Measurements from ENCODE around the gene ASCL2. TPM values are rescaled to one million over a fixed set of nuclear protein-coding genes. Genes with fewer than 3 reads are reported as not detected.

ASCL2 gene
- total RNA-seq, 2 donors from 2014 or later, result 0.18 TPM; not detected in 1

DNA sequence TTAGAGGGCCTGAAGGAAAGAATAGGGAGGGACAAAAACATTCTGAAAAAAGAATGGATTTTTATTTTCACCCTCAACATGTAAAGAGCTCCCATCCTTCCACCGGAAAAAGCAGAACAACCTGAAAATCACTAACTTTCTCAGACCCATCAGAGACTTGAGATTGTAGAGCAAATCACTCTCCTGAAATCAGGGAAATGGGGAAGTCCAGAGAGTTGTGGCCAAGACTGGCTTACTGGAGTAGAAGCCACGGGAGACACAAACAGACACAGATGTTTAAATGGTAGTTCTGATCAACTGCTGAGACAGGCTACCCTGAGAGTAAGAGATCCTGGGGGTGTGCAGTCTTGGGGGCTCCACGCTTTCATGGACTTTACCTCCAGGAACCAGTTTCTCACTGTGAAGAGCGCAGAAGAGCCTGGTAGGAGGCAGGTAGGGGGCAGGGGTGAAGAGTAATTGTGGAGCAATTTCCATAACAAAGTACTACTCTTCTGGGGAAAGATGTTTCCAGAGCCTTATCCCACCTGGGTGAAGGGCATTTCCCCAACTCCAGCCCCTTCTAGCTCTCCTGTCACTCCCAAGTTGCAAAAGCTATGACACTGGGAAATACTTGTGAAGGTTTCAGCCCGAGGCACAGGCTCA lies 47.1 kb downstream of the ASCL2 start:
- Mint-ChIP-seq H3K4me3 (no peak overlapping the region), H3K4me1 (no peaks in the 10 kb centered on the region), H3K27me3 (peaks cover 12% of the 10 kb centered on the region), H3K27ac (no peak overlapping the region), H3K36me3 (ENCODE audit: low read depth) (no peaks in the 10 kb centered on the region)
- H3K9me3 ChIP-seq (ENCODE audit: control insufficient read depth, low read length, poor library complexity, severe bottlenecking), result no peaks in the 10 kb centered on the region
- ATAC-seq, result no peak
- no peak for DNase-seq

DNA sequence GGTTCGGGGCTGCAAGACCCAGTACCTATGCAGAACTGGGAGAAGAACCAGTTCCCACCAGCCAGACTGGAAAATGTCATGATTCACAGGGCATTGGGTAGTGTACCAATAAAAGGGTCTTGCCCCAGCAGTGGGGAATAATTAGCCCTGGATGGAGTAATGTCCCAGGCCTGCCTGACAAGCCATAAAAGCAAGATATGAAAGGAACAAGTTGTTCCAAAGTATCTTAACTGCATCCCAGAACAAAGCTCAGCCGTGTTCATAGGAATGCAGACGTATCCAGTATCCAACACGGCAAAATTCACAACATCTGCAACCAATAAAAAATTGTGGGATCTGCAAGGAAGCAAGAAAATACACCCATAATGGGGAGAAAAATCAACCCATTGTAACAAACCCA lies 47.9 kb downstream of the ASCL2 start:
- H3K27me3 Mint-ChIP-seq, result peaks cover 12% of the 10 kb centered on the region
- no peak for ATAC-seq
- H3K4me1 Mint-ChIP-seq, result peaks cover 4% of the 10 kb centered on the region
- H3K36me3 Mint-ChIP-seq (ENCODE audit: low read depth), result no peaks in the 10 kb centered on the region
- no peak for DNase-seq
- H3K9me3 ChIP-seq (ENCODE audit: control insufficient read depth, low read length, poor library complexity, severe bottlenecking), result no peaks in the 10 kb centered on the region
- no peak overlapping the region for H3K27ac Mint-ChIP-seq
- H3K4me3 Mint-ChIP-seq, result no peak overlapping the region

DNA sequence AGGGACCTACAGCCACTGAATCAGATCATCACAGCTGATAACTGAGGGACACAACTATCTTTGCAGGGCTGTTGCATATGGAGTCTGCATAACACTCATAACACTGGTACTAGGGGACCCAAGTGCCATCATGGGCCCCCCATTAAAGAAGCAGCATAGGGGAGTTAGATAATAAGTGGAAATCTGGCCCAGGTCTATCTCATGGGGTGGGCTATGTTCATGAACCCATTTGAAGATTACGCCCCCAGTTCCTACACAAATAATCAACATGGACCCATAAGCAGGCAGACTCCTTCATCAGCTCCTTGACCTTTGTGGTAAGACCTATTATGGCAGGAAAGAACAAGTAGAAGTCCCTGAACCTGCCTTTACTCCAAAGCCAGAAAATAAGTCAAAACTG lies 48.8 kb downstream of the ASCL2 start:
- H3K4me1 Mint-ChIP-seq, result peaks cover 4% of the 10 kb centered on the region
- ATAC-seq (no peak), DNase-seq (no peak)
- H3K27me3 Mint-ChIP-seq, result peaks cover 12% of the 10 kb centered on the region
- no peak overlapping the region for H3K27ac Mint-ChIP-seq
- no peaks in the 10 kb centered on the region for H3K36me3 Mint-ChIP-seq (ENCODE audit: low read depth)
- no peak overlapping the region for H3K4me3 Mint-ChIP-seq
- no peaks in the 10 kb centered on the region for H3K9me3 ChIP-seq (ENCODE audit: control insufficient read depth, low read length, poor library complexity, severe bottlenecking)

DNA sequence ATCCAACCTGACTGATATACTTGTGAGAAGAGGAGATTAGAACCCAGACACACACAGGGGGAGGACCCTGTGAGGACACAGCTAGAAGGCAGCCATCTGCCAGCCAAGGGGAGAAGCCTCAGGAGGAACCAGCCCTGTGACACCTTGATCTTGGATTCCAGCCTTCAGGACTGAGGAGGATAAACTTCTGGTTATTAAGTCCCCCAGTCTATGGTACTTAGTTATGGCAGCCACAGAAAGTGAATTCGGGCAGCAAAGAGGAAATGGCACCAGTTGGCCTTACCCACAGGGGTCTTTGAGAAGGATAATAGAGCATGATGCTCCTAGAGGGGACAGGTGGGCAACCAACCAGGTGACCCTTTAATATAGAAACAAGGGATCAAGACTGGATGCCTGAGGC lies 49.4 kb downstream of the ASCL2 start:
- ATAC-seq, result no peak
- H3K4me3 Mint-ChIP-seq, result no peak overlapping the region
- H3K4me1 Mint-ChIP-seq, result peaks cover 4% of the 10 kb centered on the region
- no peak for DNase-seq
- no peak overlapping the region for H3K27ac Mint-ChIP-seq
- H3K36me3 Mint-ChIP-seq (ENCODE audit: low read depth), result no peaks in the 10 kb centered on the region
- peaks cover 12% of the 10 kb centered on the region for H3K27me3 Mint-ChIP-seq
- no peaks in the 10 kb centered on the region for H3K9me3 ChIP-seq (ENCODE audit: control insufficient read depth, low read length, poor library complexity, severe bottlenecking)

DNA sequence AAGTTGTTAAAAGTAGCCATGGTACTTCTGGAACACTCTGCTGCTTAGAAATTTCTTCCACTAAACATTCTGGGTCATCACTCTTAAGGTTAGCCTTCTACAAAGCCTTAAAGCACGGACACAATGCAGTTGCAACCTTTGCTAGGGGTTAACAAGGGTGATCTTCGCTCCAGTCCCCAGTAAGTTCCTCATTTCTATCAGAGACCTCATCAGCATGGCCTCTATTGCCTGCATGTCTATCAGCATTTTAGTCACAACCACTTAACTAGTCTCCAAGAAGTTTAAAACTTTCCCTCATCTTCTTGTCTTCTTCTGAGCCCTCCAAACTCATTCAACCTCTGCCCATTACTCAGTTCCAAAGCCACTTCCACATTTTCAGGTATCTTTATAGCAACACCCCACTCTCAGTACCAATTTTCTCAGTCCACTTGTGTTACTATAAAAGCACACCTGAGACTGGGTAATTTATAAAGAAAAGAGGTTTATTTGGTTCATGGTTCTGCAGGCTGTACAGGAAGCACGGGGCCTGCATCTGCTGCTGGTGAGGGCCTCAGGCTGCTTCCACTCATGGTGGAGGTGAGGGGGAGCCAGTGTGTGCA lies 50.1 kb downstream of the ASCL2 start:
- Mint-ChIP-seq H3K36me3 (ENCODE audit: low read depth) (no peaks in the 10 kb centered on the region), H3K4me1 (peaks cover 4% of the 10 kb centered on the region), H3K27me3 (peaks cover 12% of the 10 kb centered on the region), H3K27ac (no peak overlapping the region), H3K4me3 (no peak overlapping the region)
- no peaks in the 10 kb centered on the region for H3K9me3 ChIP-seq (ENCODE audit: control insufficient read depth, low read length, poor library complexity, severe bottlenecking)
- DNase-seq (no peak), ATAC-seq (no peak)

DNA sequence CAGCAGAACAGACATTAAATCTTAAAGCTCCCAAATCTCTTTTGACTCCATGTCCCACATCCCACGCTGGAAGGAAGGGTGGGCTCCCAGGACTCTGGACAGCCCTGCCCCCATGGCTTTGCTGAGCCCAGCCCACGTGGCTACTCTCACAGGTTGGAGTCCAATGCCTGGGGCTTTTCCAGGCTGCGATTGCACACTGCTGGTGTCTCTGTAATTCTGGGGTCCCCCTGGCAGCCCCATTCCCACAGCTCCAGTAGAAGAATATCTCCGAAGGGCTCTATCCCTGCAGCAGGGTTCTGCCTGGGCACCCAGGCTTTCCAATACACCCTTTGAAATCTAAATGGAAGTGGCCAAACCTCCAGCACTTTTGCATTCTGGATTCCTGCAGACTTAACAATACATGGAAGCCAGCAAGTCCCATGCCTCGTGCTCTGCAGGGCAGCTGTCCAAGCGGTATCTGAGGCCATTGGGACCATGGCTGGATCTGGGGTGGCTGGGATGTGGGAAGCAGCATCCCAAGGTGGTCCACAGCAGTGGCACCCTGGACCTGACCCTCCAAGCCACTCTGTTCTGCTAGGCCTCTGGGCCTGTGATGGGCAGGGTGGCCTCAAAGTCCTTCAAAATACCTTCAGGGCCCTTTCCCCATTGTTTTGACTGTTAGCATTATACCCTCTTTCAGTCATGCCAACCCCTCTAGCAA lies 50.9 kb downstream of the ASCL2 start:
- no peak for DNase-seq
- ATAC-seq, result no peak
- H3K4me3 Mint-ChIP-seq, result no peak overlapping the region
- H3K27me3 Mint-ChIP-seq, result peaks cover 12% of the 10 kb centered on the region
- no peaks in the 10 kb centered on the region for H3K36me3 Mint-ChIP-seq (ENCODE audit: low read depth)
- H3K27ac Mint-ChIP-seq, result no peak overlapping the region
- no peaks in the 10 kb centered on the region for H3K9me3 ChIP-seq (ENCODE audit: control insufficient read depth, low read length, poor library complexity, severe bottlenecking)
- peaks cover 7% of the 10 kb centered on the region for H3K4me1 Mint-ChIP-seq

Other genes starting within 250 kb of the ASCL2 start
- gene IGF2, start 131.2 kb downstream of the ASCL2 start, total RNA-seq, result under 1 TPM; 0.21 to 0.77 TPM
- gene INS, start 109.4 kb downstream of the ASCL2 start, total RNA-seq, result not detected
- not detected for gene TH, start 98.8 kb downstream of the ASCL2 start, total RNA-seq
- 10 to 100 TPM; 50.1 to 89.1 TPM for gene C11orf21, start 31.3 kb upstream of the ASCL2 start, total RNA-seq
- 10 to 100 TPM; 65.7 to 93.2 TPM for gene TSPAN32, start 31.4 kb upstream of the ASCL2 start, total RNA-seq
- gene CD81, start 106.7 kb upstream of the ASCL2 start, total RNA-seq, result 100 to 1,000 TPM; 153 to 194 TPM
- gene TSSC4, start 130.2 kb upstream of the ASCL2 start, total RNA-seq, result 10 to 100 TPM; 47.9 to 60.3 TPM
- gene TRPM5, start 173.9 kb upstream of the ASCL2 start, total RNA-seq, result under 1 TPM; 0.07 to 0.08 TPM
- 10 to 100 TPM; 18.6 to 25.5 TPM for gene KCNQ1, start 174.4 kb upstream of the ASCL2 start, total RNA-seq